Natural killer cell (primary cell): Measurements from ENCODE around the gene C12orf75. TPM values are rescaled to one million over a fixed set of nuclear protein-coding genes. Genes with fewer than 3 reads are reported as not detected.

Experiments used
- ATAC-seq, 3 donors: fragments of 150-1000 bp in 2 of 3; fragments of 200-7000 bp in 1 of 3; cut with Tn5 transposase; 1 replicate in 1 of 3; 2 replicates in 2 of 3; pipeline ENCODE4 v1.10.0; 2021; ENCODE audit warnings: mild to moderate bottlenecking in 2 of 3, moderate library complexity in 2 of 3
- DNase-seq, 2 donors: peaks; one replicate each; pipeline versions ENCODE4 v3.0.0 to v3.0.0-alpha.2; 2013 to 2021; ENCODE audit warnings: mixed read lengths in 1 of 2
- H3K27ac ChIP-seq: one replicate; pipeline ENCODE4 v1.5.1; 2013; ENCODE audit warnings: mild to moderate bottlenecking, low read length
- H3K27me3 ChIP-seq: one replicate; pipeline ENCODE4 v1.6.1; 2013; ENCODE audit warnings: low read length; ENCODE audit not compliant: control insufficient read depth, insufficient read depth
- H3K36me3 ChIP-seq: one replicate; pipeline ENCODE4 v1.6.1; 2013; ENCODE audit warnings: low read length; ENCODE audit not compliant: control insufficient read depth, insufficient read depth
- H3K4me1 ChIP-seq: one replicate; pipeline ENCODE4 v1.6.1; 2013; ENCODE audit warnings: low read length; ENCODE audit not compliant: control insufficient read depth, insufficient read depth
- H3K4me3 ChIP-seq: one replicate; pipeline ENCODE4 v1.5.1; 2013; ENCODE audit warnings: low read length
- H3K9me3 ChIP-seq: one replicate; pipeline ENCODE4 v1.6.1; 2013; ENCODE audit warnings: low read length; ENCODE audit not compliant: control insufficient read depth, insufficient read depth
- H3K27ac Mint-ChIP-seq, 2 donors: one replicate each; pipeline ENCODE4 v1.8.0; 2022; ENCODE audit warnings: mild to moderate bottlenecking in 2 of 2, mixed read lengths in 2 of 2, moderate library complexity in 1 of 2
- H3K27me3 Mint-ChIP-seq, 2 donors: one replicate each; pipeline ENCODE4 v1.8.0; 2022; ENCODE audit warnings: low read depth in 2 of 2, mixed read lengths in 2 of 2
- H3K36me3 Mint-ChIP-seq: one replicate; pipeline ENCODE4 v1.8.0; 2022; ENCODE audit warnings: mixed read lengths
- H3K4me1 Mint-ChIP-seq, 2 donors: one replicate each; pipeline ENCODE4 v1.8.0; 2022; ENCODE audit warnings: mixed read lengths in 2 of 2
- H3K4me3 Mint-ChIP-seq: one replicate; pipeline ENCODE4 v1.8.0; 2022; ENCODE audit warnings: mild to moderate bottlenecking, moderate library complexity, mixed read lengths
- H3K9me3 Mint-ChIP-seq, 2 donors: one replicate each; pipeline ENCODE4 v1.8.0; 2022; ENCODE audit warnings: mixed read lengths in 2 of 2
- CTCF ChIP-seq: fragments of 200-600 bp; IDR thresholded peaks from one replicate; pipeline ENCODE4 v1.8.0; 2022; ENCODE audit warnings: antibody characterized with exemption
- WGBS: methylation state at CpG from one replicate; pipeline ENCODE4 v1.1.7; 2013; ENCODE audit warnings: missing lambda C conversion rate; ENCODE audit not compliant: insufficient coverage; 5-methylcytosine and 5-hydroxymethylcytosine counted together
- intact Hi-C: fragments of 100-400 bp; cut with micrococcal nuclease; formaldehyde crosslinking; loops from one replicate; pipeline ENCODE4 v1.14.2; 2022
- total RNA-seq, 4 donors: library from RNA; stranded (reverse); fragments of 120-200 nt in 1 of 4; gene quantifications; one replicate each; pipeline versions ENCODE4 v1.2.3 to v1.2.4, GENCODE V29; 2013 to 2022

C12orf75 gene
- total RNA-seq, 3 donors from 2014 or later (not counting 1 experiment from before 2014, with no cell fraction given) = 121 to 131 (median 128) TPM

DNA sequence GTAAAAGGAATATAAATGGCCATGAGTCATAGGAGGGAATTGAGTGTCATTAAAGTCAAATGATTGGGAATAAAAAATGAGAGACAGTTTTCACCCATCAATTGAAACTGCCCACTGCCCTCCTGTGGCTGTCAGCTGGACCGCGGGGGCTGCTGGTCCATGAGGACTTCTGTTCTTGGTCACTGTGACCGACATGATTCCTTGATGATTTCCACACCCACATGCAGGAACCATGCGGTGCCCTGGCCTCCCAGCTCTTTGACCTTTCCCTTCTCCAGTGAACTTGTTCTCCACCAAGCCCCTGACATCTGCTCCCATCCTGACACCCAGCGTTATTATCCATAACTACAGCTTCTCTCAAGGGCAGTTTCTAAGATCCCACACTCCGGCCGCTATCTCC, 48.4 kb downstream of the C12orf75 start:
- H3K4me3 Mint-ChIP-seq = no peak overlapping the region
- no peaks in the 10 kb centered on the region for H3K27me3 Mint-ChIP-seq
- Histone ChIP-seq H3K36me3 (peaks cover 3% of the 10 kb centered on the region), H3K27ac (no peak overlapping the region), H3K9me3 (no peaks in the 10 kb centered on the region), H3K4me3 (no peak overlapping the region), H3K4me1 (peaks cover 4% of the 10 kb centered on the region), H3K27me3 (no peaks in the 10 kb centered on the region)
- H3K4me1 Mint-ChIP-seq = peaks cover 9 to 10% of the 10 kb centered on the region in 2 donors
- H3K27ac Mint-ChIP-seq = no peak overlapping the region
- ATAC-seq = no peak
- H3K36me3 Mint-ChIP-seq = peaks cover 6% of the 10 kb centered on the region
- H3K9me3 Mint-ChIP-seq = no peaks in the 10 kb centered on the region
- no peak for TF ChIP-seq CTCF
- 94% methylated on average over 7 of the region's 7 CpGs for WGBS
- DNase-seq = no peak
- intact Hi-C loops = no loop called here

- 51% methylated on average over 17 of the region's 18 CpGs for WGBS
- Mint-ChIP-seq H3K36me3 (no peaks in the 10 kb centered on the region), H3K27ac (no peak overlapping the region), H3K9me3 (no peaks in the 10 kb centered on the region), H3K27me3 (no peaks in the 10 kb centered on the region), H3K4me3 (no peak overlapping the region), H3K4me1 (no peaks in the 10 kb centered on the region)
- intact Hi-C loops = loop anchor here (1.0 to 2.0 kb wide), 2 partner anchors 62 to 104 kb away; no protein-coding TSS in a partner anchor
- Histone ChIP-seq H3K27me3 (no peaks in the 10 kb centered on the region), H3K36me3 (no peaks in the 10 kb centered on the region), H3K9me3 (no peaks in the 10 kb centered on the region), H3K4me1 (peaks cover 4% of the 10 kb centered on the region), H3K27ac (no peak overlapping the region), H3K4me3 (no peak overlapping the region)
- ATAC-seq (peak; percentile 71 to 86 (median 81)), DNase-seq (peak in 1 of 2 donors; percentile 79)
- peak; percentile 88 for TF ChIP-seq CTCF
Observed at GRCh38 chr12:105382771-105383622, 52.5 kb downstream of the C12orf75 start.

- no peak overlapping the region for H3K4me3 Mint-ChIP-seq
- no peaks in the 10 kb centered on the region for H3K9me3 Mint-ChIP-seq
- peaks cover 4% of the 10 kb centered on the region for H3K4me1 ChIP-seq
- intact Hi-C loops = no loop called here
- DNase-seq (no peak), ATAC-seq (no peak)
- no peaks in the 10 kb centered on the region for H3K4me1 Mint-ChIP-seq
- no peak overlapping the region for H3K4me3 ChIP-seq
- no peak overlapping the region for H3K27ac Mint-ChIP-seq
- H3K9me3 ChIP-seq = no peaks in the 10 kb centered on the region
- H3K27ac ChIP-seq = no peak overlapping the region
- H3K27me3 Mint-ChIP-seq = no peaks in the 10 kb centered on the region
- no peaks in the 10 kb centered on the region for H3K36me3 ChIP-seq
- H3K36me3 Mint-ChIP-seq = no peaks in the 10 kb centered on the region
- no peak for TF ChIP-seq CTCF
- H3K27me3 ChIP-seq = no peaks in the 10 kb centered on the region
- WGBS = 94% methylated on average over 3 of the region's 6 CpGs
Observed at GRCh38 chr12:105384220-105384619, 53.7 kb downstream of the C12orf75 start.
